ENCODE measurements around the gene TSSC4.
"Not testable (repeated sequence)": the region's sequence is repeated elsewhere in the genome, so short reads cannot be mapped to it uniquely, and the experiment has no call there.

Gene TSSC4

DNA sequence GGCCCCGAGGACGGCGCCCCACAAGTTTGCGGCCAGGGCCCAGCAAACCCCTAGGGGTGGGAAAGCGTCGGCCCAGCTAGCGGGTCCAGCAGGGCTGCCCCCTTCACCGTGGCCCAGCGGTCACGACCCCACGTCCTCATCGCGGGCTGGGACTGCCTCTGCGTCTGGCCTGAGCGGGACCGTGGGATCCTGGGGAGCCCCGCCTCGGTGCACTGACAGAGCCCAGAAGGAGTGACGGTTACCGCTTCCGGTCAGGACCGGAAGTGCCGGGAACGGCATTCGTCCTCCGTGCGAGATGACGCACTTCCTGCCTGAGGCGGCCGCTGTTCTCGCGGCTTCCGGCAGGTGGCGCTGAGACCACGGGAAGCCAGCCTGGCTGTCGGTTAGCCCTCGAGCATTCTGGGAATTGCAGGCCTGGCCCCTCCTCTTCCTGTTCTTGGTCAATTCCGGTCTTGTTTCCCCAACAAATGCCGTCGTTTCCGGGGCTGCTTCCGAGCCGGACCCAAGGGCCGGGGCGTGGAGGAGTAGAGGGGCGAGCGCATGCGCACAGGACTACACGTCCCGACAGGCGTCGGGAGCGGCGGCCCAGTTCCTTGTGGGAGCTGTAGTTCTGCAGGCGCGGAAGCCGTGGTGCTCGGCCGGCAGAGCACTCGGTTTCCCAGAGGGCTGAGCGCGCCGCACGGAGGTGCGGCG lies at the start of gene TSSC4:
Gene TSSC4 (plus strand): TSS at position 682 of the 693 bp plus-strand sequence. CDS start 1,884 bp downstream, outside the sequence.
- DNase-seq (ENCODE audit: insufficient read length, low spot score) (peak; percentile 95), FAIRE-seq (no peak)
- TF ChIP-seq CTCF (IDR thresholded peaks at IDR 0.05; ENCODE audit: insufficient read depth, missing control alignments), result peak; percentile 97

DNA sequence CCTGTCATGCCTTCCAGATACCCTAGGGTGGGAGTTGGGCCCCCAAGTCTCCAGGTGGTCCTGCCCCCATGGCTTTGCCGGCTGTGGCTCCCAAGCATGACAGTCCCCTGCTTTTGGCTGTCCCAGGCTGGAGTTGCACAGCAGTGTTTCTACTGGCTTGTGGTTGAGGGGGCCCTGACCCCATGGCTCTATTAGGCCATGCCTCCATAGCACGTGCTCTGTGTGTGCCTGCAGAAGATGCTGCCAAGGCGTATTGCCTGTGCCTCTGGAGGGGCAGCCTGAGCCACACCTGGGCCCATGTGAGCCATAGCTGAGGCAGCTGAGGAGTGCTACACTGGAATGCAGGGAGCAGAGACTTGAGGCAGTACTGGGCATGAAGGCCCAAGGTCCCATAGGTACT lies 48.8 kb upstream of the TSSC4 start:
- FAIRE-seq (no peak), DNase-seq (ENCODE audit: insufficient read length, low spot score) (no peak)
- TF ChIP-seq CTCF (IDR thresholded peaks at IDR 0.05; ENCODE audit: insufficient read depth, missing control alignments), result no peak

- DNase-seq (ENCODE audit: insufficient read length, low spot score) (no peak), FAIRE-seq (no peak)
- no peak for TF ChIP-seq CTCF (IDR thresholded peaks at IDR 0.05; ENCODE audit: insufficient read depth, missing control alignments)
These were observed 48.1 kb upstream of the TSSC4 start for GRCh38 chr11:2352420-2352819.

DNA sequence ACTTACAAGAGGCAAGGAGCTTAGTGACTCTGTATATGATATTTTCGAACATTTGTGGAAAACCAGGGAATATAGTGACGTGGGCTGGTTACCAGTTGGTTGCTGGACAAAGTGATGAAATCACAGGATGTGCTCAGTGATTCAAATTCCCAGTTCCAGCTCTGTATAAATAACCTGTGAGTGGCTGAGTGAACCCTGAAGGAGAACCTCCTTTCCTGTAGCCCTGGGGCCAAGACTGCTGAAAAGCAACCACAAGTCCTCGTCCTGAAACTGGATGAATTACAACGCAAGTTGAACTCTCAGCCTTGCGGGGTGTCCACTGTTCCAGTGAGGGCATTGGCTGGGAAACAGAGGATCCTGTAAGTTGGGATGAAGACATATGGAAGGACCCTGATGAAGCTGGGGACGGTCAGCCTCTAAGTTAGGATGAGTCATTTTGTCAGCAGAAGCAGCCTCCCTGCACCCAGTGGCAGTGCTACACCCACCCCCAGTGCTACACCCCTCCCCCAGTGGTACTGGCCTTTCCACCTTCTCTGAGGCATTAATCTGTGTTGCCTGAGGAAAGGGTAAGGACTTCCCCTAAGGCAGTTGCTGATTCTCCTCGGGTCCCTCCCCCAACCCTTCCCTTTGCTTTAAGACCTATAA lies 45.4 kb upstream of the TSSC4 start:
- no peak for DNase-seq (ENCODE audit: insufficient read length, low spot score)
- FAIRE-seq, result no peak

DNA sequence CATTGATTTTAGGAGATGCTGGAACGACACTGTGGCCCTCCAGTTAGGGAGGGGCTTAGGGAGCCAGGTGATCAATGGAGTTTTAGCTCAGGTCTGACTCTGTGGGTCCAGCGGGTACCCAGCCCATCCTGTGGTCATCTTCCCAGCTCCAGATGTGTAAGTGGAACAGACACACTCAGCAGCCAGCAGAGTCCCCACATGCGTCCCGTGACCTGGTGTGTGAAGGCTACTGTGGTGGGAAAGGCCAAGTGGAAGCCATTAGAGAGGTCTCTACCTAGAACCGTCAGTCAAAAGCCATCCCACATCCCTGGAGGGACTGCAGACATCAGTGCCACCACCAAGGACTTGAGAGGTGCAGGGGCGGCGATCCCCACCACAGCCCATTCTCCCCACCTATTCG lies 43.3 kb upstream of the TSSC4 start:
- FAIRE-seq (no peak), DNase-seq (ENCODE audit: insufficient read length, low spot score) (no peak)
- TF ChIP-seq CTCF (IDR thresholded peaks at IDR 0.05; ENCODE audit: insufficient read depth, missing control alignments), result no peak

More for the DNA sequence above, 45.4 kb upstream of the TSSC4 start:
- no peak for TF ChIP-seq CTCF (IDR thresholded peaks at IDR 0.05; ENCODE audit: insufficient read depth, missing control alignments)

DNA sequence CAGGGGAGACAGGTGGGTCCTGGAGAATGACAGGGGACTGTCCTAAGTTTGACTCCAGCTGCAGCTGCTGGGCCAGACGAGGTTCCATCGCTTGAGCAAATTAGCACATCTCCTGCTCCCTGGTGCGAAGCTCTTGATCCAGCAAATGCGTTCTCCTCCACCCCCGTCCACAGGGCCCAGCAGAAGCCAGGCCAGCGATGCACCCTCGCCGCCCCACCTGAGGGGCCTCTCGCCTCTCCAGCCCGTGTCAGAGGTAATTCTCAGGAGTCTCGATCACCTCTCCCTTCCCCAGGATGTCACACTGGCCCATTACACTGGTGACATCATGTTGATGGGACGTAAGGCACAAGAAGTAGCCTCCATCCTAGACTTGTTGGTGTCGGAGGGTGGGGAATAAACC lies 42.9 kb upstream of the TSSC4 start:
- not testable (repeated sequence) for FAIRE-seq

DNA sequence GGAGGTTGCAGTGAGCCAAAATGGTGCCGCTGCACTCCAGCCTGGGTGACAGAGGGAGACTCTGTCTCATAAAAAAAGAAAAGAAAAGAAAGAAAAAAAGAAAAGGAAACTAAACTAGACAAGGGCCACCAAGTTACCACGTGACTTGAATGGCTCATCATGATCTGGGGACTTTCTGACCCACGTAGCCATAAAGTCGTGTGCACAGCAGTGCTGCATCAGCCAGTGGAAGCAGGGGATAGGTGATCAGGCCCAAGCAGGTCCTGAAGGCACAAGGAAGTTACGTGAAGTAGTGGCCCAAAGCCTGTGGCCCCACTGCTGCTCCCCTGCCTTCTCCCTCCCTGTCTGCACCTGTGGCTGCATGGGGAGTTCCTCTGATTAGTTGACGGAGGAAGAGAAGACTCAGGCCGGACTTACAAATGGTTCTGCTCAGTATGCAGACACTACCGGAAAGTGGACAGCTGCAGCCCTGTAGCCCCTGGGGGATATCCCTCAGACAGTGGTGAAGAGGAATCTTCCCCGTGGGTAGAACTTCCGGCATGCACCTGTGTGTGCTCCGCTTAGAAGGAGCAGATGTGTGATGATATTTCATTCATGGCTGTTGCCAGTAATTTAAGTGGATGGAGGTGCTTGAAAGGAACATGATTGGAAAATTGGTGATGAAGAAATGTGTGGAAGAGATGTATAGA lies 41.7 kb upstream of the TSSC4 start:
- no peak for DNase-seq (ENCODE audit: insufficient read length, low spot score)
- no peak for TF ChIP-seq CTCF (IDR thresholded peaks at IDR 0.05; ENCODE audit: insufficient read depth, missing control alignments)
- FAIRE-seq, result no peak

More for the DNA sequence above, 42.9 kb upstream of the TSSC4 start:
- DNase-seq (ENCODE audit: insufficient read length, low spot score), result not testable (repeated sequence)

Measured in D721Med (cell line).